CD14-positive monocyte (primary cell): Measurements from ENCODE around the gene SMYD3. TPM values are rescaled to one million over a fixed set of nuclear protein-coding genes. Genes with fewer than 3 reads are reported as not detected.

Experiments
- DNase-seq, 3 donors: peaks; one replicate each; pipeline ENCODE4 v3.0.0-alpha.2; 2011 to 2022
- H2AFZ ChIP-seq: 2 replicates; pipeline ENCODE4 v1.6.0; 2012; ENCODE audit warnings: mild to moderate bottlenecking, low read depth, low read length, inconsistent platforms; ENCODE audit not compliant: insufficient read depth, poor library complexity, severe bottlenecking
- H3K27ac ChIP-seq, 2 donors: 1 replicate in 1 of 2; 2 replicates in 1 of 2; pipeline ENCODE4 v1.5.1; 2012 to 2013; ENCODE audit warnings: low read length in 2 of 2, control low read depth in 1 of 2, inconsistent platforms in 1 of 2, low read depth in 1 of 2, mild to moderate bottlenecking in 1 of 2
- H3K27me3 ChIP-seq, 2 donors: one replicate each; pipeline versions ENCODE4 v1.6.0 to v1.6.1; 2011 to 2013; ENCODE audit warnings: low read length in 2 of 2; ENCODE audit not compliant: control insufficient read depth in 2 of 2, insufficient read depth in 2 of 2
- H3K36me3 ChIP-seq, 2 donors: replicated peaks in 1 of 2; 1 replicate in 1 of 2; 2 replicates in 1 of 2; pipeline versions ENCODE4 v1.5.1 to v1.6.1; 2012 to 2013; ENCODE audit warnings: low read length in 2 of 2, control low read depth in 1 of 2, inconsistent platforms in 1 of 2, mild to moderate bottlenecking in 1 of 2; ENCODE audit not compliant: insufficient read depth in 2 of 2, control insufficient read depth in 1 of 2
- H3K4me1 ChIP-seq, 2 donors: 1 replicate in 1 of 2; 2 replicates in 1 of 2; pipeline versions ENCODE4 v1.5.1 to v1.6.1; 2012 to 2013; ENCODE audit warnings: low read length in 2 of 2, control low read depth in 1 of 2, inconsistent platforms in 1 of 2, mild to moderate bottlenecking in 1 of 2, moderate library complexity in 1 of 2; ENCODE audit not compliant: insufficient read depth in 2 of 2, control insufficient read depth in 1 of 2
- H3K4me2 ChIP-seq: replicated peaks from 2 replicates; pipeline ENCODE3; 2012; ENCODE audit warnings: low read length, moderate library complexity, mild to moderate bottlenecking; ENCODE audit not compliant: poor library complexity, severe bottlenecking; ENCODE audit errors: extremely low read depth
- H3K4me3 ChIP-seq, 3 experiments: fragments of 200-600 bp in 1 of 3; sonication (generic) in 1 of 3; replicated peaks in 1 of 3; 1 replicate in 2 of 3; 2 replicates in 1 of 3; pipeline ENCODE4 v1.5.1; 2011 to 2013; ENCODE audit warnings: low read length in 3 of 3, mild to moderate bottlenecking in 3 of 3, control low read depth in 2 of 3, low read depth in 2 of 3, inconsistent platforms in 1 of 3, moderate library complexity in 1 of 3
- H3K79me2 ChIP-seq: 2 replicates; pipeline ENCODE4 v1.6.0; 2012; ENCODE audit warnings: mild to moderate bottlenecking, control low read depth, inconsistent platforms, low read length, moderate library complexity; ENCODE audit not compliant: insufficient read depth
- H3K9ac ChIP-seq: 2 replicates; pipeline ENCODE4 v1.6.0; 2017; ENCODE audit warnings: low read length, mild to moderate bottlenecking; ENCODE audit not compliant: insufficient read depth, poor library complexity, severe bottlenecking
- H3K9me3 ChIP-seq, 2 donors: replicated peaks in 1 of 2; 1 replicate in 1 of 2; 2 replicates in 1 of 2; pipeline versions ENCODE4 v1.5.1 to v1.6.1; 2012 to 2013; ENCODE audit warnings: low read length in 2 of 2, control low read depth in 1 of 2; ENCODE audit not compliant: control insufficient read depth in 1 of 2, insufficient read depth in 1 of 2
- H4K20me1 ChIP-seq: 2 replicates; pipeline ENCODE4 v1.6.0; 2012; ENCODE audit warnings: mild to moderate bottlenecking, low read length, control low read depth, moderate library complexity; ENCODE audit not compliant: insufficient read depth
- H3K27ac Mint-ChIP-seq, 7 donors: one replicate each; pipeline ENCODE4 v1.8.0; 2020; ENCODE audit warnings: mild to moderate bottlenecking in 7 of 7, mixed read lengths in 7 of 7, moderate library complexity in 6 of 7, inconsistent platforms in 2 of 7
- H3K27me3 Mint-ChIP-seq, 3 donors: one replicate each; pipeline ENCODE4 v1.8.0; 2021 to 2022; ENCODE audit warnings: low read depth in 3 of 3, mild to moderate bottlenecking in 3 of 3, mixed read lengths in 3 of 3, moderate library complexity in 3 of 3, inconsistent platforms in 1 of 3
- H3K36me3 Mint-ChIP-seq, 2 donors: one replicate each; pipeline ENCODE4 v1.8.0; 2020; ENCODE audit warnings: mixed read lengths in 2 of 2, inconsistent platforms in 1 of 2, mild to moderate bottlenecking in 1 of 2
- H3K4me1 Mint-ChIP-seq: one replicate; pipeline ENCODE4 v1.8.0; 2020; ENCODE audit warnings: mild to moderate bottlenecking, mixed read lengths
- H3K4me3 Mint-ChIP-seq, 2 donors: one replicate each; pipeline ENCODE4 v1.8.0; 2020; ENCODE audit warnings: mild to moderate bottlenecking in 2 of 2, mixed read lengths in 2 of 2, moderate library complexity in 1 of 2
- H3K9me3 Mint-ChIP-seq, 7 donors: one replicate each; pipeline ENCODE4 v1.8.0; 2020 to 2022; ENCODE audit warnings: mixed read lengths in 7 of 7, mild to moderate bottlenecking in 6 of 7, moderate library complexity in 6 of 7, inconsistent platforms in 2 of 7
- CTCF ChIP-seq: fragments of 200-600 bp; IDR thresholded peaks from one replicate; pipeline ENCODE4 v1.8.0; 2022; ENCODE audit warnings: antibody characterized with exemption, mild to moderate bottlenecking
- WGBS: methylation state at CpG from one replicate; pipeline ENCODE4 v1.1.5; 2013; ENCODE audit warnings: missing lambda C conversion rate; ENCODE audit not compliant: insufficient coverage; 5-methylcytosine and 5-hydroxymethylcytosine counted together
- intact Hi-C, 2 donors: fragments of 100-400 bp; cut with micrococcal nuclease; formaldehyde crosslinking; loops; one replicate each; pipeline versions ENCODE4 v1.15.0 to v1.15.1; 2023
- polyA plus RNA-seq, 3 donors: library from polyadenylated mRNA; depleted of rRNA in 1 of 3; unstranded in 2 of 3; stranded (reverse) in 1 of 3; fragments of 300-500 nt in 2 of 3; fragments of >200 nt in 1 of 3; fragmentation: Illumina TruSeq in 2 of 3; gene quantifications; 1 replicate in 2 of 3; 2 replicates in 1 of 3; pipeline ENCODE4 v1.2.3, GENCODE V29; 2012 to 2021

Gene SMYD3
- polyA plus RNA-seq, 3 donors, result 2.7 to 8.4 (median 4.0) TPM

GRCh38 chr1:245937316-245938045 lies 569.6 kb downstream of the SMYD3 start:
- H3K27ac Mint-ChIP-seq, result no peak overlapping the region
- DNase-seq, result no peak
- no peaks in the 10 kb centered on the region for H3K79me2 ChIP-seq

GRCh38 chr1:245934409-245934808 lies 572.7 kb downstream of the SMYD3 start:
- Histone ChIP-seq H2AFZ (no peak overlapping the region), H3K36me3 (no peaks in the 10 kb centered on the region), H3K27me3 (no peaks in the 10 kb centered on the region), H3K27ac (no peak overlapping the region), H3K9ac (no peak overlapping the region), H3K4me1 (no peaks in the 10 kb centered on the region), H4K20me1 (no peaks in the 10 kb centered on the region), H3K4me2 (no peak overlapping the region), H3K9me3 (no peaks in the 10 kb centered on the region), H3K79me2 (no peaks in the 10 kb centered on the region), H3K4me3 (no peak overlapping the region)
- intact Hi-C loops, result no loop called here
- H3K4me1 Mint-ChIP-seq, result no peaks in the 10 kb centered on the region
- WGBS, result 100% methylated on average over 4 of the region's 7 CpGs
- peaks cover 0 to 1% (median 0%) of the 10 kb centered on the region in 3 donors for H3K27me3 Mint-ChIP-seq
- H3K9me3 Mint-ChIP-seq, result no peaks in the 10 kb centered on the region
- peak overlapping the region in 1 of 7 donors; percentile 73 for H3K27ac Mint-ChIP-seq
- no peak for DNase-seq
- peaks cover 0 to under 1% of the 10 kb centered on the region in 2 donors for H3K36me3 Mint-ChIP-seq
- no peak overlapping the region for H3K4me3 Mint-ChIP-seq
- TF ChIP-seq CTCF, result no peak

More at GRCh38 chr1:245937316-245938045, 569.6 kb downstream of the SMYD3 start:
- H4K20me1 ChIP-seq, result no peaks in the 10 kb centered on the region
- peaks cover 0 to 1% (median 0%) of the 10 kb centered on the region in 3 donors for H3K27me3 Mint-ChIP-seq
- no peaks in the 10 kb centered on the region for H3K9me3 ChIP-seq
- no peak overlapping the region for H2AFZ ChIP-seq
- H3K9me3 Mint-ChIP-seq, result no peaks in the 10 kb centered on the region
- intact Hi-C loops, result no loop called here
- no peaks in the 10 kb centered on the region for H3K27me3 ChIP-seq
- no peak overlapping the region for H3K4me2 ChIP-seq
- H3K36me3 Mint-ChIP-seq, result no peaks in the 10 kb centered on the region
- no peak overlapping the region for H3K27ac ChIP-seq
- no peak overlapping the region for H3K9ac ChIP-seq
- no peaks in the 10 kb centered on the region for H3K4me1 ChIP-seq
- TF ChIP-seq CTCF, result no peak
- no peaks in the 10 kb centered on the region for H3K4me1 Mint-ChIP-seq
- H3K36me3 ChIP-seq, result no peaks in the 10 kb centered on the region
- no peak overlapping the region for H3K4me3 ChIP-seq
- 94% methylated on average over 2 of the region's 8 CpGs for WGBS
- H3K4me3 Mint-ChIP-seq, result no peak overlapping the region
